ENCODE data around the gene VPS37C.

DNA sequence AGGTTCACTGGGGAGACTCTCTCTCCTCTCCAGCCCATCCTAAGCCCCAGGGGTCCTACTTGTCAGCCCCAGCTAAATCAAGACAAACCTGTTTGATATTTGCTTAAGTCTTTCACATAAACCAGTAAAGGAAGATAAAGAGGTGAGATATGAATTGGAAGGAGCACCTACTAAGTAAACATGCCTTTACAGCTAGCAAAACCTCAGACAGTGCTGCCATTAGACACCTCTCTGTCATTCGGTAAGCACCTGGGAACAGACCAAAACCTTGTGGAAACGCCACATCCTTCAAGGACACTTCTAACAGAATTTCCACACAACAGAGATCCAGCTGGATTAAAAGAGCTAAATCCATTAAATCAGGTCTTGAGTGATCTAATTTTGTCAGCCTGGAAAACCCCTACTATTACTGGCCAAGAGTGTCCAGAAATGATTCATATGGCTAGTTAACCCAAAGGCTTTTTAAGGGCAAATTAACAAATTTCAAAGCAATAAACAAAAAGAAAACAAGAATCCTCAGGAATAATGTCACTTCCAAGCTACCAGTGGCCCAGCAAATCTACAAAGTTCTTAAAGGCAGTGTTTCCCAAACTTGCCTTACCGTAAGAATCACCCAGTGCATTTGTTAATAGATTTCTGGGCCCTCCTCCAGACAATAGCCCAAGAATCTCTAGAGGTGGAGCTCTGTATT is 2.4 kb downstream of the VPS37C start:
- no peak for TF ChIP-seq POLR2A (IDR thresholded peaks at IDR 0.05; ENCODE audit: borderline replicate concordance, extremely low read depth, insufficient read depth, insufficient read length)
- TF ChIP-seq, protein P1, sequence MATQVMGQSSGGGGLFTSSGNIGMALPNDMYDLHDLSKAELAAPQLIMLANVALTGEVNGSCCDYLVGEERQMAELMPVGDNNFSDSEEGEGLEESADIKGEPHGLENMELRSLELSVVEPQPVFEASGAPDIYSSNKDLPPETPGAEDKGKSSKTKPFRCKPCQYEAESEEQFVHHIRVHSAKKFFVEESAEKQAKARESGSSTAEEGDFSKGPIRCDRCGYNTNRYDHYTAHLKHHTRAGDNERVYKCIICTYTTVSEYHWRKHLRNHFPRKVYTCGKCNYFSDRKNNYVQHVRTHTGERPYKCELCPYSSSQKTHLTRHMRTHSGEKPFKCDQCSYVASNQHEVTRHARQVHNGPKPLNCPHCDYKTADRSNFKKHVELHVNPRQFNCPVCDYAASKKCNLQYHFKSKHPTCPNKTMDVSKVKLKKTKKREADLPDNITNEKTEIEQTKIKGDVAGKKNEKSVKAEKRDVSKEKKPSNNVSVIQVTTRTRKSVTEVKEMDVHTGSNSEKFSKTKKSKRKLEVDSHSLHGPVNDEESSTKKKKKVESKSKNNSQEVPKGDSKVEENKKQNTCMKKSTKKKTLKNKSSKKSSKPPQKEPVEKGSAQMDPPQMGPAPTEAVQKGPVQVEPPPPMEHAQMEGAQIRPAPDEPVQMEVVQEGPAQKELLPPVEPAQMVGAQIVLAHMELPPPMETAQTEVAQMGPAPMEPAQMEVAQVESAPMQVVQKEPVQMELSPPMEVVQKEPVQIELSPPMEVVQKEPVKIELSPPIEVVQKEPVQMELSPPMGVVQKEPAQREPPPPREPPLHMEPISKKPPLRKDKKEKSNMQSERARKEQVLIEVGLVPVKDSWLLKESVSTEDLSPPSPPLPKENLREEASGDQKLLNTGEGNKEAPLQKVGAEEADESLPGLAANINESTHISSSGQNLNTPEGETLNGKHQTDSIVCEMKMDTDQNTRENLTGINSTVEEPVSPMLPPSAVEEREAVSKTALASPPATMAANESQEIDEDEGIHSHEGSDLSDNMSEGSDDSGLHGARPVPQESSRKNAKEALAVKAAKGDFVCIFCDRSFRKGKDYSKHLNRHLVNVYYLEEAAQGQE (IDR thresholded peaks at IDR 0.05; ENCODE audit: low read depth): no peak
- TF ChIP-seq, protein P2, sequence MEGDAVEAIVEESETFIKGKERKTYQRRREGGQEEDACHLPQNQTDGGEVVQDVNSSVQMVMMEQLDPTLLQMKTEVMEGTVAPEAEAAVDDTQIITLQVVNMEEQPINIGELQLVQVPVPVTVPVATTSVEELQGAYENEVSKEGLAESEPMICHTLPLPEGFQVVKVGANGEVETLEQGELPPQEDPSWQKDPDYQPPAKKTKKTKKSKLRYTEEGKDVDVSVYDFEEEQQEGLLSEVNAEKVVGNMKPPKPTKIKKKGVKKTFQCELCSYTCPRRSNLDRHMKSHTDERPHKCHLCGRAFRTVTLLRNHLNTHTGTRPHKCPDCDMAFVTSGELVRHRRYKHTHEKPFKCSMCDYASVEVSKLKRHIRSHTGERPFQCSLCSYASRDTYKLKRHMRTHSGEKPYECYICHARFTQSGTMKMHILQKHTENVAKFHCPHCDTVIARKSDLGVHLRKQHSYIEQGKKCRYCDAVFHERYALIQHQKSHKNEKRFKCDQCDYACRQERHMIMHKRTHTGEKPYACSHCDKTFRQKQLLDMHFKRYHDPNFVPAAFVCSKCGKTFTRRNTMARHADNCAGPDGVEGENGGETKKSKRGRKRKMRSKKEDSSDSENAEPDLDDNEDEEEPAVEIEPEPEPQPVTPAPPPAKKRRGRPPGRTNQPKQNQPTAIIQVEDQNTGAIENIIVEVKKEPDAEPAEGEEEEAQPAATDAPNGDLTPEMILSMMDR (IDR thresholded peaks at IDR 0.05 in 2 of 3, conservative IDR thresholded peaks at IDR 0.05 in 1 of 3; ENCODE audit: borderline replicate concordance in 1 of 3, insufficient read depth in 1 of 3, low read depth in 2 of 3, low read length in 2 of 3): no peak
- TF ChIP-seq, protein P3, sequence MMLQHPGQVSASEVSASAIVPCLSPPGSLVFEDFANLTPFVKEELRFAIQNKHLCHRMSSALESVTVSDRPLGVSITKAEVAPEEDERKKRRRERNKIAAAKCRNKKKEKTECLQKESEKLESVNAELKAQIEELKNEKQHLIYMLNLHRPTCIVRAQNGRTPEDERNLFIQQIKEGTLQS (IDR thresholded peaks at IDR 0.05): no peak
- TF ChIP-seq CEBPB (IDR thresholded peaks at IDR 0.05; ENCODE audit: low read depth): no peak
- TF ChIP-seq YY1 (IDR thresholded peaks at IDR 0.05; ENCODE audit: extremely low read depth, insufficient replicate concordance, low read depth, low read length): no peak
- no peak for TF ChIP-seq ZNF274 (IDR thresholded peaks at IDR 0.05; ENCODE audit: low read depth, low read length)
- TF ChIP-seq SP1 (IDR thresholded peaks at IDR 0.05; ENCODE audit: low read depth): no peak
- TF ChIP-seq, protein P4, sequence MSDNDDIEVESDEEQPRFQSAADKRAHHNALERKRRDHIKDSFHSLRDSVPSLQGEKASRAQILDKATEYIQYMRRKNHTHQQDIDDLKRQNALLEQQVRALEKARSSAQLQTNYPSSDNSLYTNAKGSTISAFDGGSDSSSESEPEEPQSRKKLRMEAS (IDR thresholded peaks at IDR 0.05): no peak
- TF ChIP-seq JUND (IDR thresholded peaks at IDR 0.05): no peak
- TF ChIP-seq POLR2AphosphoS5 (IDR thresholded peaks at IDR 0.05; ENCODE audit: low read depth, low read length): no peak

Data from HCT116 (cell line).